GM18861 (cell line): ENCODE results near the gene RSRC1.
"Not testable (repeated sequence)": the region's sequence is repeated elsewhere in the genome, so short reads cannot be mapped to it uniquely, and the experiment has no call there.

Experiments
- ATAC-seq: cut with Tn5 transposase; IDR thresholded peaks from one replicate; pipeline ENCODE4 v1.9.1; 2021; ENCODE audit not compliant: unreplicated experiment

The RSRC1 gene

GRCh38 chr3:158381262-158381868, 271.5 kb downstream of the RSRC1 start:
- ATAC-seq = no peak

GRCh38 chr3:158382479-158382878, 272.6 kb downstream of the RSRC1 start:
- no peak for ATAC-seq

- ATAC-seq = peak; percentile 70
Observed at GRCh38 chr3:158384019-158384418, 274.1 kb downstream of the RSRC1 start.

GRCh38 chr3:158395421-158395820, 285.5 kb downstream of the RSRC1 start:
- ATAC-seq = no peak

- ATAC-seq = no peak
Observed at GRCh38 chr3:158402590-158402989, 292.7 kb downstream of the RSRC1 start.

GRCh38 chr3:158403013-158403412, 293.1 kb downstream of the RSRC1 start:
- no peak for ATAC-seq

- no peak for ATAC-seq
Observed at GRCh38 chr3:158404131-158404718, 294.3 kb downstream of the RSRC1 start.

- ATAC-seq = no peak
Observed at GRCh38 chr3:158405507-158405906, 295.6 kb downstream of the RSRC1 start.

- no peak for ATAC-seq
Observed at GRCh38 chr3:158407844-158408517, 298.1 kb downstream of the RSRC1 start.

- ATAC-seq = not testable (repeated sequence)
Observed at GRCh38 chr3:158408518-158408897, 298.6 kb downstream of the RSRC1 start.

GRCh38 chr3:158418035-158418434, 308.1 kb downstream of the RSRC1 start:
- ATAC-seq = no peak

- ATAC-seq = no peak
Observed at GRCh38 chr3:158419820-158420653, 310.1 kb downstream of the RSRC1 start.

GRCh38 chr3:158420654-158421396, 310.9 kb downstream of the RSRC1 start:
- ATAC-seq = peak; percentile 98

GRCh38 chr3:158430448-158430847, 320.6 kb downstream of the RSRC1 start:
- ATAC-seq = no peak

GRCh38 chr3:158430968-158431367, 321.1 kb downstream of the RSRC1 start:
- no peak for ATAC-seq

- ATAC-seq = no peak
Observed at GRCh38 chr3:158431829-158432228, 321.9 kb downstream of the RSRC1 start.

GRCh38 chr3:158434412-158435038, 324.6 kb downstream of the RSRC1 start:
- ATAC-seq = peak; percentile 92

GRCh38 chr3:158443632-158444031, 333.7 kb downstream of the RSRC1 start:
- peak; percentile 90 for ATAC-seq

GRCh38 chr3:158447408-158447807, 337.5 kb downstream of the RSRC1 start:
- ATAC-seq = no peak

- no peak for ATAC-seq
Observed at GRCh38 chr3:158451405-158452055, 341.6 kb downstream of the RSRC1 start.
